Progenitor cell of endocrine pancreas (in vitro differentiated cells): ENCODE measurements around the gene LRWD1. TPM values are rescaled to one million over a fixed set of nuclear protein-coding genes. Genes with fewer than 3 reads are reported as not detected.

Experiments
- DNase-seq: peaks from one replicate; pipeline ENCODE4 v3.0.0; 2021; ENCODE audit warnings: low spot score; ENCODE audit not compliant: unreplicated experiment
- H3K27ac Mint-ChIP-seq: 2 replicates; pipeline ENCODE4 v1.8.0; 2021; ENCODE audit warnings: mild to moderate bottlenecking, moderate library complexity, mixed read lengths
- H3K27me3 Mint-ChIP-seq: 2 replicates; pipeline ENCODE4 v1.8.0; 2021; ENCODE audit warnings: mixed read lengths
- H3K36me3 Mint-ChIP-seq: 2 replicates; pipeline ENCODE4 v1.8.0; 2022; ENCODE audit warnings: mixed read lengths; ENCODE audit not compliant: insufficient read depth
- H3K4me1 Mint-ChIP-seq: 2 replicates; pipeline ENCODE4 v1.8.0; 2021; ENCODE audit warnings: low read depth, mixed read lengths
- H3K4me3 Mint-ChIP-seq: 2 replicates; pipeline ENCODE4 v1.8.0; 2021; ENCODE audit warnings: low read depth, mild to moderate bottlenecking, moderate library complexity, mixed read lengths
- H3K9me3 Mint-ChIP-seq: 2 replicates; pipeline ENCODE4 v1.8.0; 2021; ENCODE audit warnings: low read depth, mixed read lengths
- CTCF ChIP-seq: fragments of 200-600 bp; sonication (generic); IDR thresholded peaks from one replicate; pipeline ENCODE4 v1.5.0; 2021; ENCODE audit warnings: antibody characterized with exemption, mild to moderate bottlenecking; ENCODE audit not compliant: unreplicated experiment
- total RNA-seq: library from RNA; stranded (reverse); gene quantifications from 2 replicates; pipeline ENCODE4 v1.2.1, GENCODE V29; 2021

Gene LRWD1
- total RNA-seq, 1 donor from 2014 or later, result 27.7 TPM

- no peak for TF ChIP-seq CTCF
- Mint-ChIP-seq H3K27me3 (no peaks in the 10 kb centered on the region), H3K9me3 (no peaks in the 10 kb centered on the region), H3K4me1 (no peaks in the 10 kb centered on the region), H3K36me3 (peaks cover 29% of the 10 kb centered on the region), H3K27ac (no peak overlapping the region), H3K4me3 (no peak overlapping the region)
- no peak for DNase-seq
Measured at GRCh38 chr7:102421706-102422240, 43.0 kb upstream of the LRWD1 start.

GRCh38 chr7:102424129-102424551 lies 40.6 kb upstream of the LRWD1 start:
- no peak for TF ChIP-seq CTCF
- Mint-ChIP-seq H3K27me3 (no peaks in the 10 kb centered on the region), H3K36me3 (peaks cover 20% of the 10 kb centered on the region), H3K4me1 (no peaks in the 10 kb centered on the region), H3K4me3 (no peak overlapping the region), H3K9me3 (no peaks in the 10 kb centered on the region), H3K27ac (peak overlapping the region; percentile 69)
- no peak for DNase-seq

- Mint-ChIP-seq H3K27ac (peak overlapping the region; percentile 69), H3K4me1 (no peaks in the 10 kb centered on the region), H3K36me3 (peaks cover 17% of the 10 kb centered on the region), H3K4me3 (no peak overlapping the region), H3K27me3 (no peaks in the 10 kb centered on the region), H3K9me3 (no peaks in the 10 kb centered on the region)
- no peak for DNase-seq
- no peak for TF ChIP-seq CTCF
Measured at GRCh38 chr7:102424787-102425218, 40.0 kb upstream of the LRWD1 start.

GRCh38 chr7:102425639-102426267 lies 39.0 kb upstream of the LRWD1 start:
- Mint-ChIP-seq H3K4me3 (no peak overlapping the region), H3K27me3 (no peaks in the 10 kb centered on the region), H3K4me1 (no peaks in the 10 kb centered on the region), H3K27ac (peak overlapping the region; percentile 41), H3K36me3 (peaks cover 14% of the 10 kb centered on the region), H3K9me3 (no peaks in the 10 kb centered on the region)
- DNase-seq, result no peak
- TF ChIP-seq CTCF, result no peak

- Mint-ChIP-seq H3K4me1 (no peaks in the 10 kb centered on the region), H3K27ac (no peak overlapping the region), H3K36me3 (peaks cover 11% of the 10 kb centered on the region), H3K9me3 (no peaks in the 10 kb centered on the region), H3K27me3 (no peaks in the 10 kb centered on the region), H3K4me3 (no peak overlapping the region)
- no peak for TF ChIP-seq CTCF
- DNase-seq, result no peak
Measured at GRCh38 chr7:102426268-102427018, 38.3 kb upstream of the LRWD1 start.
